Kidney (tissue), 14 donors: Measurements from ENCODE around the gene MYO19. TPM values are rescaled to one million over a fixed set of nuclear protein-coding genes. Genes with fewer than 3 reads are reported as not detected.

Experiments used
- DNase-seq, 5 donors: peaks; one replicate each; pipeline ENCODE4 v3.0.0-alpha.2; 2013 to 2020
- FAIRE-seq: peaks from 2 replicates; lab custom pipeline; 2012; peaks lifted over from hg19 to GRCh38; lab: Jason Lieb, UNC
- H3K27ac ChIP-seq, 2 donors: one replicate each; pipeline ENCODE4 v1.7.0; 2013; ENCODE audit warnings: low read depth in 2 of 2, low read length in 2 of 2, inconsistent platforms in 1 of 2
- H3K27me3 ChIP-seq: one replicate; pipeline ENCODE4 v1.7.1; 2013; ENCODE audit warnings: low read length, inconsistent platforms; ENCODE audit not compliant: control insufficient read depth, insufficient read depth
- H3K36me3 ChIP-seq, 3 donors: one replicate each; pipeline versions ENCODE4 v1.7.0 to v1.7.1; 2013; ENCODE audit warnings: low read length in 3 of 3, control low read depth in 1 of 3, inconsistent platforms in 1 of 3; ENCODE audit not compliant: insufficient read depth in 3 of 3, control insufficient read depth in 2 of 3
- H3K4me1 ChIP-seq, 3 donors: one replicate each; pipeline versions ENCODE4 v1.7.0 to v1.7.1; 2013; ENCODE audit warnings: low read length in 3 of 3, inconsistent platforms in 1 of 3, low read depth in 1 of 3; ENCODE audit not compliant: control insufficient read depth in 2 of 3, insufficient read depth in 2 of 3
- H3K4me3 ChIP-seq, 3 donors: one replicate each; pipeline versions ENCODE4 v1.7.0 to v1.8.1; 2013; ENCODE audit warnings: low read length in 3 of 3, control low read depth in 1 of 3, inconsistent platforms in 1 of 3
- H3K9ac ChIP-seq, 3 donors: one replicate each; pipeline versions ENCODE4 v1.7.0 to v1.7.1; 2013; ENCODE audit warnings: low read length in 3 of 3, control low read depth in 1 of 3, inconsistent platforms in 1 of 3
- H3K9me3 ChIP-seq, 3 donors: one replicate each; pipeline versions ENCODE4 v1.7.0 to v1.7.1; 2013; ENCODE audit warnings: low read length in 3 of 3, control low read depth in 1 of 3, inconsistent platforms in 1 of 3; ENCODE audit not compliant: control insufficient read depth in 2 of 3, insufficient read depth in 1 of 3
- intact Hi-C: fragments of 100-400 bp; cut with DNase I; formaldehyde crosslinking; loops from one replicate; pipeline ENCODE4 v1.11.1; 2022
- polyA plus RNA-seq: library from polyadenylated mRNA; stranded (reverse); fragments of 350-450 nt; fragmentation: Illumina TruSeq; extraction: RNeasy Lipid Tissue Mini Kit (QIAGEN cat#74804); gene quantifications from one replicate; pipeline ENCODE4 v1.2.3, GENCODE V29; 2014; ENCODE audit warnings: low read depth, low replicate concordance; ENCODE audit not compliant: insufficient read depth
- total RNA-seq: library from RNA; stranded (reverse); fragmentation: NEBNext Ultra II Directional; extraction: Animal tissue kit (Norgen Biotek cat#: 25700); gene quantifications from one replicate; pipeline ENCODE4 v1.2.1, GENCODE V29; 2021
- TF ChIP-seq, protein P1 (sequence below): IDR thresholded peaks from 3 replicates; pipeline ENCODE4 v1.5.1; 2012; ENCODE audit warnings: mild to moderate bottlenecking, moderate library complexity, borderline replicate concordance; ENCODE audit not compliant: insufficient read depth; ENCODE audit errors: extremely low read depth
- donor health status: control.
- donor health status: control.
- donor health status: control.
- donor health status: control.
- donor health status: control.
- donor health status: DM: yes; HTN: yes; CAD: no.
- donor health status: Normal renal cell carcinoma (clear cell type).

MYO19 gene
- total and polyA plus RNA-seq, 2 donors from 2014 or later: 28.9 to 74.7 TPM

DNA sequence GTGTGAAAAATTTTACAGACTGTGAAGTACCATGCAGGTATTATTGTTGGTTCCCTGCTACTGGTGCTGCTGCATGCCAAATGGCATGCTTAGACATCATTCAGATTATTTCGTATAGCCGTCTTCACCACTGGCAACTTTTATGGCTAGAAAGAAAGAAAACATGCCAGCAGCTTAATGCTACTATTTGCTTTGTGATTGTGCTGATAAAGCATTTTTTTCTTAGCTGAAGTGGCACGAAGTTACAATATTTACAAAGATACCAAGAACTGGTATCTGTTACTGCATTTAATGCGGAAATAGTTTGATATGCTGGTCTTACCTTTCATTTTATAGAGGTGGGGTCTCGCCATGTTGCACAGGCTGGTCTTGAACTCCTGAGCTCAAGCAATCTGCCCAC is 40.0 kb downstream of the MYO19 start:
- no peaks in the 10 kb centered on the region for H3K4me1 ChIP-seq
- TF ChIP-seq, protein P1, sequence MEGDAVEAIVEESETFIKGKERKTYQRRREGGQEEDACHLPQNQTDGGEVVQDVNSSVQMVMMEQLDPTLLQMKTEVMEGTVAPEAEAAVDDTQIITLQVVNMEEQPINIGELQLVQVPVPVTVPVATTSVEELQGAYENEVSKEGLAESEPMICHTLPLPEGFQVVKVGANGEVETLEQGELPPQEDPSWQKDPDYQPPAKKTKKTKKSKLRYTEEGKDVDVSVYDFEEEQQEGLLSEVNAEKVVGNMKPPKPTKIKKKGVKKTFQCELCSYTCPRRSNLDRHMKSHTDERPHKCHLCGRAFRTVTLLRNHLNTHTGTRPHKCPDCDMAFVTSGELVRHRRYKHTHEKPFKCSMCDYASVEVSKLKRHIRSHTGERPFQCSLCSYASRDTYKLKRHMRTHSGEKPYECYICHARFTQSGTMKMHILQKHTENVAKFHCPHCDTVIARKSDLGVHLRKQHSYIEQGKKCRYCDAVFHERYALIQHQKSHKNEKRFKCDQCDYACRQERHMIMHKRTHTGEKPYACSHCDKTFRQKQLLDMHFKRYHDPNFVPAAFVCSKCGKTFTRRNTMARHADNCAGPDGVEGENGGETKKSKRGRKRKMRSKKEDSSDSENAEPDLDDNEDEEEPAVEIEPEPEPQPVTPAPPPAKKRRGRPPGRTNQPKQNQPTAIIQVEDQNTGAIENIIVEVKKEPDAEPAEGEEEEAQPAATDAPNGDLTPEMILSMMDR: no peak
- no peak overlapping the region for H3K4me3 ChIP-seq
- intact Hi-C loops: no loop called here
- DNase-seq: no peak
- H3K9me3 ChIP-seq: no peaks in the 10 kb centered on the region
- H3K36me3 ChIP-seq: peaks cover 12 to 66% (median 40%) of the 10 kb centered on the region in 3 donors
- no peak for FAIRE-seq
- H3K9ac ChIP-seq: no peak overlapping the region
- no peaks in the 10 kb centered on the region for H3K27me3 ChIP-seq
- no peak overlapping the region for H3K27ac ChIP-seq

DNA sequence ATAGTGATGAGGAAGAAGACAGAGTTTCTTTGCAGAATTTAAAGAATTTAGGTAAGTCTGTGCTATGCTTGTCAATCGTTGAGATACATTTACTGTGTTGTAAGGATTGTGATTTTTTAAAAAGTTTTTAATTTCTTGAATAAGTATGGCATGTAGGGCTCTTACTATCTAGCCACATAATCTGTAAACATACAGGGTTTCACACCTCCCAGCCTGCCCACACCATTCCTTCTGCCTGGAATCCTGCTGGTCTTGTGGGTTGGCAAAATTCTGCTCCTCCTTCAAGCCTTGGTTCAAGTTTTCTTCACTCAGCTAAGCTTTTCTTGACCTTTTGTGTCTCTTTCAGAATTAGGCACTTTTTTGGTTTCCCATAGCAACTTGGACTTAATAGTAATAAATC is 40.7 kb downstream of the MYO19 start:
- no peak overlapping the region for H3K27ac ChIP-seq
- H3K27me3 ChIP-seq: no peaks in the 10 kb centered on the region
- H3K9me3 ChIP-seq: no peaks in the 10 kb centered on the region
- H3K4me3 ChIP-seq: no peak overlapping the region
- FAIRE-seq (no peak), DNase-seq (no peak)
- intact Hi-C loops: no loop called here
- TF ChIP-seq, protein P1: no peak
- no peaks in the 10 kb centered on the region for H3K4me1 ChIP-seq
- peaks cover 12 to 63% (median 40%) of the 10 kb centered on the region in 3 donors for H3K36me3 ChIP-seq
- H3K9ac ChIP-seq: no peak overlapping the region

DNA sequence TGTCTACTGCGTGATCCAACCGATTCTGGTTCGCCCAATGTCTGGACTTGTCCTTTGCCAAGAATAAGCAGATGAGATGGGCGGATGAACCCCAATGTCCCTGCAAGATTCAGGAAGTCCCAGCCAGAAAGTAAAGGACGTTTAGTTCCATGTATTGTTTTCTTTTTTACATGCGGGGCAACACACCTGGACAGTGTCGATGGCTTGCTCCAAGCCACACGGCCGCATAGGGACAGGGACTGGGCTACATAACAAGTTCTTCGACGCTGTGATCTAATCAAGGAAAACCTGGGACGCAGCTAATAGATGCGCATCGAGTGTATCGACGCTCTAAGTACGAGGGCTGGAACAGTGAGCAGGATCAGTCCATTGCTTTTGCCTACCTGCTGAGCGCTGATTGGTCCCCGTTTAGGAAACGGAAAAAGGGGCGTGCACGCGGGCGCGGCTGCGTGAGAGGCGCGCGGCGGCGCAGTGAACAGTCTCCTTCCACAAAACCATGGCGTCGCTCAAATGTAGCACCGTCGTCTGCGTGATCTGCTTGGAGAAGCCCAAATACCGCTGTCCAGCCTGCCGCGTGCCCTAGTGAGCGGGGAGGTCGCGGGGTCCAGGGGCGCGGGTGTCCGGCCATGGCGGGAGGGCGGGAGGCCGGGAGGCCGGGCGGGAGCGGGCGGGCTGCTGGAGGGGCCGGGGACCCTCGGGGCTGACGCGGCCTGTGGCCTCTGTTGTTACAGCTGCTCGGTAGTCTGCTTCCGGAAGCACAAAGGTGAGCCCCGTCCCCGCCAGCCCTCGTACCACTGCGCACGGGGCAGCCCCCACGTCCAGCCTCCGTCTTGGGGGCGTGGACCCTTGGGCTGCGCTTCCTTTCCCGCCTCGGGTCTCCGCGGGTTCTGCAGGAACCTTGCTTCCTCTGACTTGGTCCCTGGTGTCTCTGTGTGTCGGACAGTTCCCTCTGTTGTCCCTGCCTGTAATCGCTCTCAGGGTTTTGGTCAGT is 48.2 kb downstream of the MYO19 start, which contains the start of gene ZNHIT3:
Gene ZNHIT3, plus strand, starts transcription at position 478 of the 991 bp plus-strand sequence. Its CDS starts 19 bp downstream, at position 497.
- intact Hi-C loops: no loop called here
- TF ChIP-seq, protein P1: peak; percentile 14
- Histone ChIP-seq H3K27me3 (peaks cover 6% of the 10 kb centered on the region), H3K4me3 (peak within 1 kb of the TSS; percentile 79 to 96 (median 90)), H3K27ac (peak within 1 kb of the TSS in 1 of 2 donors; percentile 25), H3K36me3 (no peaks in the 10 kb centered on the region), H3K4me1 (peaks cover 0 to 15% (median 8%) of the 10 kb centered on the region in 3 donors), H3K9me3 (no peaks in the 10 kb centered on the region), H3K9ac (peak within 1 kb of the TSS; percentile 72 to 77 (median 74))
- DNase-seq (peak; percentile 92 to 98 (median 95)), FAIRE-seq (no peak)
